ENCODE data around the gene LRCH4. TPM values are rescaled to one million over a fixed set of nuclear protein-coding genes. Genes with fewer than 3 reads are reported as not detected.
A peak's percentile ranks its signal among the peaks of the same experiment; 100 is the strongest.

The LRCH4 gene
- polyA plus RNA-seq, 2 of the 4 experiments (the other 2 are of a cell fraction) = 5.5 to 17.1 TPM

GRCh38 chr7:100546129-100546925 lies 39.6 kb downstream of the LRCH4 start (continued):
- no peak for TF ChIP-seq EHMT2 (IDR thresholded peaks at IDR 0.05; ENCODE audit: low read depth)
- no peak for TF ChIP-seq RFX5 (IDR thresholded peaks at IDR 0.05)
- no peak for TF ChIP-seq PHF8 (IDR thresholded peaks at IDR 0.05; ENCODE audit: borderline replicate concordance, low read depth)
- TF ChIP-seq ZNF302 (CRISPR knock-in tag; IDR thresholded peaks at IDR 0.05) = peak; percentile 45; the same call in 1 of the 2 replicates
- TF ChIP-seq TFCP2L1 (CRISPR knock-in tag; IDR thresholded peaks at IDR 0.05) = no peak
- 0 out of 2 replicates have a peak, but pooled peaks have one; percentile 15 for TF ChIP-seq FOXS1 (CRISPR knock-in tag; IDR thresholded peaks at IDR 0.05)

DNA sequence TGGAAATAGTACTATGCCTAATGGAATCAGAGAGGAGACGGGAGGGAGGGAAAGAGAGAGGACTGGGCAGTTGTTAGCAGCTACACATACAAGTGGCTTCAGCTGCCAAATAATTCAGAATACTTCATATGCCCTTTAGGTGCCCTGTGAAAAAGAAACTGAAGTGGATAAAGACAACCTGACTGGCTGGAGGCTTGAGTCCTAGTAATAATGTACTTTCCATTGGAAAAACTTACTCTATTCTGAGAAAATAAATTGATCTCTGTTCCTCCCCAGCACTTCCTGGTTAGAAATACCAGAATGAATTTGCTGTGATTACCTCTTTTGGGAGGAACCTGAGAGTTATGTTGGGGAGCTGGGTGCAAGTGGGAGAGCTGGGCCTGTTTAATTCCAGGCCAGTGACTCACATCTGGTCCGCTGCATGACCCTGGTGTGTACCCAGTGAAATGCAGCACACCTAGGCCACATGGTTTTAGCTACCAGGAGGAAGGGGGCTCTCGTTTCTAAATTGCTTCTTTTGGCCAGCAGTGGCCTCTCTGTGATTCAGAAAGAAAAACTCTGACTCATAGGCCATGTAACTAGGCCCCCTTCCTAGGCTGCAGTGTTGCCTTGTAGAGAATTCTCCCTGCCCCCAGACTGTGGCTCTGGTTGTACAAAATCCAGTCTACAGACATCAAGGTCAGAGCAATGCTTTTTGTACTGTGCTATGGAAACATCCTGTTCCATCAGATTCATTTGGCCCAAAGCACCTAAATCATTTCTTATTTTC lies 40.4 kb downstream of the LRCH4 start:
- FAIRE-seq (no peak), DNase-seq (ENCODE audit: low read depth in 1 of 2, low spot score in 1 of 2) (peak; percentile 91 to 93), ATAC-seq (peak; percentile 93 to 94)
- ChIA-PET POLR2A (interaction anchor here (0.6 to 1.6 kb wide), 8 partner anchors 14 to 117 kb away, joined by 3 to 8 read pairs (median 4); partner anchors contain the start of genes FBXO24, LRCH4, MOSPD3 and NYAP1), CTCF (interaction anchor here (0.6 to 19.2 kb wide), 13 partner anchors 8 to 76 kb away, joined by 3 to 316 read pairs (median 4); partner anchors contain the start of genes FBXO24, LRCH4 and NYAP1)
- Histone ChIP-seq H3K9me3 (no peaks in the 10 kb centered on the region), H3K4me2 (peak overlapping the region; percentile 98), H3K4me3 (peak overlapping the region; percentile 30; the same call in 1 of the 3 replicates), H3K4me1 (peaks cover 77% of the 10 kb centered on the region), H3K27ac (peak overlapping the region; percentile 94 to 100)
- WGBS (ENCODE audit: missing lambda C conversion rate) = 8% methylated on average over 3 of the region's 3 CpGs
- TF ChIP-seq HOXB13 (CRISPR knock-in tag; IDR thresholded peaks at IDR 0.05; ENCODE audit: low read depth) = no peak
- no peak for TF ChIP-seq ZFP36 (IDR thresholded peaks at IDR 0.05; ENCODE audit: borderline replicate concordance, partially characterized antibody)
- TF ChIP-seq, protein P1, sequence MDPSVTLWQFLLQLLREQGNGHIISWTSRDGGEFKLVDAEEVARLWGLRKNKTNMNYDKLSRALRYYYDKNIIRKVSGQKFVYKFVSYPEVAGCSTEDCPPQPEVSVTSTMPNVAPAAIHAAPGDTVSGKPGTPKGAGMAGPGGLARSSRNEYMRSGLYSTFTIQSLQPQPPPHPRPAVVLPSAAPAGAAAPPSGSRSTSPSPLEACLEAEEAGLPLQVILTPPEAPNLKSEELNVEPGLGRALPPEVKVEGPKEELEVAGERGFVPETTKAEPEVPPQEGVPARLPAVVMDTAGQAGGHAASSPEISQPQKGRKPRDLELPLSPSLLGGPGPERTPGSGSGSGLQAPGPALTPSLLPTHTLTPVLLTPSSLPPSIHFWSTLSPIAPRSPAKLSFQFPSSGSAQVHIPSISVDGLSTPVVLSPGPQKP (IDR thresholded peaks at IDR 0.05; ENCODE audit: low read depth, low read length) = no peak
- TF ChIP-seq PBX3 (IDR thresholded peaks at IDR 0.05) = no peak
- TF ChIP-seq CBX2 (IDR thresholded peaks at IDR 0.05; ENCODE audit: borderline replicate concordance, low read depth) = no peak
- TF ChIP-seq BHLHE40 (IDR thresholded peaks at IDR 0.05; ENCODE audit: low read depth, low read length) = no peak
- TF ChIP-seq MYC (IDR thresholded peaks at IDR 0.05; ENCODE audit: borderline replicate concordance, low read length) = peak; percentile 76
- no peak for TF ChIP-seq HOXA7 (CRISPR knock-in tag; IDR thresholded peaks at IDR 0.05)
- TF ChIP-seq RFX5 (IDR thresholded peaks at IDR 0.05) = no peak
- no peak for TF ChIP-seq EHF (CRISPR knock-in tag; IDR thresholded peaks at IDR 0.05)
- no peak for TF ChIP-seq NFE2L2 (conservative IDR thresholded peaks at IDR 0.05; ENCODE audit: low read length)
- TF ChIP-seq NR3C1 (IDR thresholded peaks at IDR 0.05) = no peak
- no peak for TF ChIP-seq HEYL (CRISPR knock-in tag; IDR thresholded peaks at IDR 0.05)
- no peak for TF ChIP-seq ZC3H11A (IDR thresholded peaks at IDR 0.05)
- peak; percentile 32; the same call in 1 of the 3 replicates for TF ChIP-seq SMC3 (IDR thresholded peaks at IDR 0.05)
- TF ChIP-seq MAZ (IDR thresholded peaks at IDR 0.05; ENCODE audit: borderline replicate concordance, low read depth, low read length) = no peak
- TF ChIP-seq JUN (IDR thresholded peaks at IDR 0.05) = peak; percentile 84 to 87
- no peak for TF ChIP-seq SREBF2 (IDR thresholded peaks at IDR 0.05)
- TF ChIP-seq EP300 (IDR thresholded peaks at IDR 0.05) = peak in 1 of 2 experiments; percentile 53; a peak in 1 of 5 replicates
- TF ChIP-seq ESRRA (IDR thresholded peaks at IDR 0.05; ENCODE audit: borderline replicate concordance, low read length) = no peak
- no peak for TF ChIP-seq KDM5A (IDR thresholded peaks at IDR 0.05)
- TF ChIP-seq RAD21 (conservative IDR thresholded peaks at IDR 0.05 in 1 of 2, IDR thresholded peaks at IDR 0.05 in 1 of 2) = peak in 1 of 2 experiments; percentile 32; a peak in 2 of 5 replicates
- no peak for TF ChIP-seq EHMT2 (IDR thresholded peaks at IDR 0.05; ENCODE audit: low read depth)
- TF ChIP-seq FOSL2 (IDR thresholded peaks at IDR 0.05) = peak; percentile 87
- TF ChIP-seq FOSL2 (CRISPR knock-in tag; IDR thresholded peaks at IDR 0.05) = peak; percentile 94
- TF ChIP-seq, protein P2, sequence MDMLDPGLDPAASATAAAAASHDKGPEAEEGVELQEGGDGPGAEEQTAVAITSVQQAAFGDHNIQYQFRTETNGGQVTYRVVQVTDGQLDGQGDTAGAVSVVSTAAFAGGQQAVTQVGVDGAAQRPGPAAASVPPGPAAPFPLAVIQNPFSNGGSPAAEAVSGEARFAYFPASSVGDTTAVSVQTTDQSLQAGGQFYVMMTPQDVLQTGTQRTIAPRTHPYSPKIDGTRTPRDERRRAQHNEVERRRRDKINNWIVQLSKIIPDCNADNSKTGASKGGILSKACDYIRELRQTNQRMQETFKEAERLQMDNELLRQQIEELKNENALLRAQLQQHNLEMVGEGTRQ (IDR thresholded peaks at IDR 0.05) = 0 out of 2 replicates have a peak, but pooled peaks have one; percentile 33
- TF ChIP-seq MAFK (IDR thresholded peaks at IDR 0.05; ENCODE audit: partially characterized antibody) = no peak
- peak; percentile 86 for TF ChIP-seq JUNB (IDR thresholded peaks at IDR 0.05)
- no peak for TF ChIP-seq FOSB (CRISPR knock-in tag; IDR thresholded peaks at IDR 0.05)
- TF ChIP-seq, protein P3, sequence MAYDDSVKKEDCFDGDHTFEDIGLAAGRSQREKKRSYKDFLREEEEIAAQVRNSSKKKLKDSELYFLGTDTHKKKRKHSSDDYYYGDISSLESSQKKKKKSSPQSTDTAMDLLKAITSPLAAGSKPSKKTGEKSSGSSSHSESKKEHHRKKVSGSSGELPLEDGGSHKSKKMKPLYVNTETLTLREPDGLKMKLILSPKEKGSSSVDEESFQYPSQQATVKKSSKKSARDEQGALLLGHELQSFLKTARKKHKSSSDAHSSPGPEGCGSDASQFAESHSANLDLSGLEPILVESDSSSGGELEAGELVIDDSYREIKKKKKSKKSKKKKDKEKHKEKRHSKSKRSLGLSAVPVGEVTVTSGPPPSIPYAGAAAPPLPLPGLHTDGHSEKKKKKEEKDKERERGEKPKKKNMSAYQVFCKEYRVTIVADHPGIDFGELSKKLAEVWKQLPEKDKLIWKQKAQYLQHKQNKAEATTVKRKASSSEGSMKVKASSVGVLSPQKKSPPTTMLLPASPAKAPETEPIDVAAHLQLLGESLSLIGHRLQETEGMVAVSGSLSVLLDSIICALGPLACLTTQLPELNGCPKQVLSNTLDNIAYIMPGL (CRISPR knock-in tag; IDR thresholded peaks at IDR 0.05; ENCODE audit: borderline replicate concordance) = no peak

Measured in A549 (cell line).